Kidney epithelial cell (primary cell): ENCODE results near the gene HOXA2. TPM values are rescaled to one million over a fixed set of nuclear protein-coding genes. Genes with fewer than 3 reads are reported as not detected.

Source experiments
- DNase-seq: peaks from one replicate; pipeline ENCODE4 v3.0.0-alpha.2; 2010; ENCODE audit warnings: low read depth
- H3K27me3 ChIP-seq: 2 replicates; pipeline ENCODE4 v1.6.0; 2011; ENCODE audit warnings: low read length; ENCODE audit not compliant: control insufficient read depth, insufficient read depth
- H3K36me3 ChIP-seq: 2 replicates; pipeline ENCODE4 v1.5.1; 2011; ENCODE audit warnings: low read length; ENCODE audit not compliant: control insufficient read depth, insufficient read depth
- H3K4me3 ChIP-seq: 2 replicates; pipeline ENCODE4 v1.5.1; 2011; ENCODE audit warnings: low read depth, mild to moderate bottlenecking, control low read depth, low read length
- CTCF ChIP-seq: IDR thresholded peaks from 2 replicates; pipeline ENCODE4 v1.5.1; 2011; ENCODE audit warnings: mild to moderate bottlenecking, moderate library complexity, low read length, control low read depth, inconsistent platforms; ENCODE audit not compliant: insufficient read depth, poor library complexity, severe bottlenecking
- total RNA-seq: library from RNA; depleted of rRNA; stranded (reverse); fragments of >200 nt; gene quantifications from 2 replicates; pipeline ENCODE4 v1.2.3, GENCODE V29; 2015

The HOXA2 gene
- total RNA-seq, 1 donor from 2014 or later: 1.1 TPM

- TF ChIP-seq CTCF: no peak
- H3K4me3 ChIP-seq: no peak overlapping the region
- DNase-seq: no peak
Observed at GRCh38 chr7:27068259-27068658, 34.2 kb downstream of the HOXA2 start.

GRCh38 chr7:27066148-27066547 lies 36.3 kb downstream of the HOXA2 start:
- DNase-seq: no peak
- no peak for TF ChIP-seq CTCF
- H3K36me3 ChIP-seq: no peaks in the 10 kb centered on the region

More at GRCh38 chr7:27068259-27068658, 34.2 kb downstream of the HOXA2 start:
- H3K27me3 ChIP-seq: no peaks in the 10 kb centered on the region
- no peaks in the 10 kb centered on the region for H3K36me3 ChIP-seq

GRCh38 chr7:27065709-27066108 lies 36.8 kb downstream of the HOXA2 start:
- H3K36me3 ChIP-seq: no peaks in the 10 kb centered on the region
- no peaks in the 10 kb centered on the region for H3K27me3 ChIP-seq
- DNase-seq: no peak
- no peak overlapping the region for H3K4me3 ChIP-seq
- TF ChIP-seq CTCF: no peak

More at GRCh38 chr7:27066148-27066547, 36.3 kb downstream of the HOXA2 start:
- H3K27me3 ChIP-seq: no peaks in the 10 kb centered on the region
- H3K4me3 ChIP-seq: no peak overlapping the region

- no peak for TF ChIP-seq CTCF
- no peak overlapping the region for H3K4me3 ChIP-seq
- DNase-seq: no peak
- H3K36me3 ChIP-seq: no peaks in the 10 kb centered on the region
- H3K27me3 ChIP-seq: no peaks in the 10 kb centered on the region
Observed at GRCh38 chr7:27064661-27065060, 37.8 kb downstream of the HOXA2 start.

GRCh38 chr7:27064159-27064558 lies 38.3 kb downstream of the HOXA2 start:
- Histone ChIP-seq H3K36me3 (no peaks in the 10 kb centered on the region), H3K4me3 (no peak overlapping the region), H3K27me3 (no peaks in the 10 kb centered on the region)
- no peak for DNase-seq
- TF ChIP-seq CTCF: no peak

- TF ChIP-seq CTCF: no peak
- no peaks in the 10 kb centered on the region for H3K36me3 ChIP-seq
- no peak for DNase-seq
- H3K4me3 ChIP-seq: no peak overlapping the region
- H3K27me3 ChIP-seq: no peaks in the 10 kb centered on the region
Observed at GRCh38 chr7:27062946-27063345, 39.5 kb downstream of the HOXA2 start.
